NCI-H510A (cell line): ENCODE measurements around the gene MYL12B.

ENCODE experiments used
- DNase-seq: peaks from one replicate; lab custom pipeline; 2025; lab: John Stamatoyannopoulos, UW

Gene MYL12B

GRCh38 chr18:3235846-3236245 lies 26.1 kb upstream of the MYL12B start:
- no peak for DNase-seq

- DNase-seq = peak; percentile 16
Measured at GRCh38 chr18:3236470-3236869, 25.5 kb upstream of the MYL12B start.

- no peak for DNase-seq
Measured at GRCh38 chr18:3238742-3239141, 23.2 kb upstream of the MYL12B start.

- no peak for DNase-seq
Measured at GRCh38 chr18:3245185-3245564, 16.8 kb upstream of the MYL12B start.

GRCh38 chr18:3245853-3246634 lies 15.9 kb upstream of the MYL12B start:
- DNase-seq = peak; percentile 67

- no peak for DNase-seq
Measured at GRCh38 chr18:3246635-3247239, 15.2 kb upstream of the MYL12B start.

- DNase-seq = peak; percentile 86
Measured at GRCh38 chr18:3247240-3248061, 14.5 kb upstream of the MYL12B start, which contains the start of gene MYL12A. Gene MYL12A (plus strand): TSS chr18:3247801. CDS start chr18:3253248, 5,447 bp downstream.

GRCh38 chr18:3248062-3248657 lies 13.8 kb upstream of the MYL12B start:
- DNase-seq = no peak

- peak; percentile 7 for DNase-seq
Measured at GRCh38 chr18:3248658-3249359, 13.1 kb upstream of the MYL12B start.

- no peak for DNase-seq
Measured at GRCh38 chr18:3250237-3251107, 11.5 kb upstream of the MYL12B start.

GRCh38 chr18:3251249-3251962 lies 10.5 kb upstream of the MYL12B start:
- no peak for DNase-seq

- no peak for DNase-seq
Measured at GRCh38 chr18:3251963-3252277, 10.0 kb upstream of the MYL12B start.

- DNase-seq = no peak
Measured at GRCh38 chr18:3252843-3253242, 9.1 kb upstream of the MYL12B start.

GRCh38 chr18:3254725-3255124 lies 7.2 kb upstream of the MYL12B start:
- DNase-seq = no peak

- no peak for DNase-seq
Measured at GRCh38 chr18:3255611-3256165, 6.2 kb upstream of the MYL12B start.

- no peak for DNase-seq
Measured at GRCh38 chr18:3256693-3257626, 5.0 kb upstream of the MYL12B start.

- no peak for DNase-seq
Measured at GRCh38 chr18:3257627-3258120, 4.3 kb upstream of the MYL12B start.

- DNase-seq = no peak
Measured at GRCh38 chr18:3260995-3261372, 949 bp upstream of the MYL12B start.
